Breast epithelium (tissue), 4 donors: ENCODE results near the gene SLC38A9. TPM values are rescaled to one million over a fixed set of nuclear protein-coding genes. Genes with fewer than 3 reads are reported as not detected.
"Not testable (repeated sequence)": the region's sequence is repeated elsewhere in the genome, so short reads cannot be mapped to it uniquely, and the experiment has no call there.

Experiments
- DNase-seq, 2 donors: peaks; one replicate each; pipeline ENCODE4 v3.0.0-alpha.2; 2019; ENCODE audit warnings: low spot score in 2 of 2
- H3K27ac ChIP-seq, 2 donors: fragments of 200-600 bp; sonication (generic) in 1 of 2; one replicate each; pipeline ENCODE4 v1.5.1; 2016 to 2019; ENCODE audit warnings: mild to moderate bottlenecking in 1 of 2
- H3K27me3 ChIP-seq, 2 donors: fragments of 200-600 bp; sonication (generic) in 1 of 2; one replicate each; pipeline versions ENCODE4 v1.5.1 to v1.6.0; 2017 to 2019; ENCODE audit warnings: control low read depth in 1 of 2, mild to moderate bottlenecking in 1 of 2
- H3K36me3 ChIP-seq: fragments of 200-600 bp; one replicate; pipeline ENCODE4 v1.5.1; 2019
- H3K4me1 ChIP-seq, 2 donors: fragments of 200-600 bp; sonication (generic); one replicate each; pipeline ENCODE4 v1.5.1; 2016 to 2019; ENCODE audit warnings: control low read depth in 1 of 2
- H3K4me3 ChIP-seq, 3 donors: fragments of 200-600 bp; sonication (generic); 1 replicate in 2 of 3; 2 replicates in 1 of 3; pipeline ENCODE4 v1.5.1; 2016 to 2019; ENCODE audit warnings: mild to moderate bottlenecking in 3 of 3, moderate library complexity in 2 of 3
- H3K9me3 ChIP-seq, 2 donors: fragments of 200-600 bp; sonication (generic) in 1 of 2; one replicate each; pipeline ENCODE4 v1.5.1; 2016 to 2019; ENCODE audit warnings: control low read depth in 1 of 2
- POLR2A ChIP-seq: fragments of 450-650 bp; IDR thresholded peaks from one replicate; pipeline ENCODE4 v1.6.1; 2016; ENCODE audit warnings: antibody characterized with exemption, mild to moderate bottlenecking, moderate library complexity
- POLR2AphosphoS5 ChIP-seq, 3 donors: sonication (generic); formaldehyde crosslinking; IDR thresholded peaks; one replicate each; pipeline ENCODE4 v1.6.1; 2017; ENCODE audit warnings: antibody characterized with exemption in 3 of 3
- intact Hi-C: fragments of 100-400 bp; cut with DNase I; formaldehyde crosslinking; loops from one replicate; pipeline ENCODE4 v1.15.1; 2023; ENCODE audit warnings: low total_unique reads
- total RNA-seq, 3 donors: library from RNA; depleted of rRNA; stranded (reverse); fragments of >200 nt; gene quantifications; one replicate each; pipeline ENCODE4 v1.1.0, GENCODE V29; 2016
- TF ChIP-seq, protein P1 (sequence below), 3 donors: fragments of 450-650 bp; IDR thresholded peaks; one replicate each; pipeline ENCODE4 v1.5.1; 2016 to 2017; ENCODE audit warnings: antibody characterized with exemption in 3 of 3, mild to moderate bottlenecking in 3 of 3, moderate library complexity in 3 of 3

The SLC38A9 gene, protein sequence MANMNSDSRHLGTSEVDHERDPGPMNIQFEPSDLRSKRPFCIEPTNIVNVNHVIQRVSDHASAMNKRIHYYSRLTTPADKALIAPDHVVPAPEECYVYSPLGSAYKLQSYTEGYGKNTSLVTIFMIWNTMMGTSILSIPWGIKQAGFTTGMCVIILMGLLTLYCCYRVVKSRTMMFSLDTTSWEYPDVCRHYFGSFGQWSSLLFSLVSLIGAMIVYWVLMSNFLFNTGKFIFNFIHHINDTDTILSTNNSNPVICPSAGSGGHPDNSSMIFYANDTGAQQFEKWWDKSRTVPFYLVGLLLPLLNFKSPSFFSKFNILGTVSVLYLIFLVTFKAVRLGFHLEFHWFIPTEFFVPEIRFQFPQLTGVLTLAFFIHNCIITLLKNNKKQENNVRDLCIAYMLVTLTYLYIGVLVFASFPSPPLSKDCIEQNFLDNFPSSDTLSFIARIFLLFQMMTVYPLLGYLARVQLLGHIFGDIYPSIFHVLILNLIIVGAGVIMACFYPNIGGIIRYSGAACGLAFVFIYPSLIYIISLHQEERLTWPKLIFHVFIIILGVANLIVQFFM
- total RNA-seq = 10 to 100 TPM; 25.2 to 35.1 (median 28.6) TPM

- Histone ChIP-seq H3K36me3 (no peaks in the 10 kb centered on the region), H3K9me3 (no peaks in the 10 kb centered on the region), H3K27me3 (no peaks in the 10 kb centered on the region), H3K4me1 (no peaks in the 10 kb centered on the region), H3K27ac (peak within 1 kb of the TSS; percentile 41 to 68), H3K4me3 (peak within 1 kb of the TSS; percentile 85 to 91 (median 90))
- TF ChIP-seq POLR2AphosphoS5 (IDR thresholded peaks at IDR 0.05) = peak; percentile 26 to 70 (median 46)
- TF ChIP-seq, protein P1, sequence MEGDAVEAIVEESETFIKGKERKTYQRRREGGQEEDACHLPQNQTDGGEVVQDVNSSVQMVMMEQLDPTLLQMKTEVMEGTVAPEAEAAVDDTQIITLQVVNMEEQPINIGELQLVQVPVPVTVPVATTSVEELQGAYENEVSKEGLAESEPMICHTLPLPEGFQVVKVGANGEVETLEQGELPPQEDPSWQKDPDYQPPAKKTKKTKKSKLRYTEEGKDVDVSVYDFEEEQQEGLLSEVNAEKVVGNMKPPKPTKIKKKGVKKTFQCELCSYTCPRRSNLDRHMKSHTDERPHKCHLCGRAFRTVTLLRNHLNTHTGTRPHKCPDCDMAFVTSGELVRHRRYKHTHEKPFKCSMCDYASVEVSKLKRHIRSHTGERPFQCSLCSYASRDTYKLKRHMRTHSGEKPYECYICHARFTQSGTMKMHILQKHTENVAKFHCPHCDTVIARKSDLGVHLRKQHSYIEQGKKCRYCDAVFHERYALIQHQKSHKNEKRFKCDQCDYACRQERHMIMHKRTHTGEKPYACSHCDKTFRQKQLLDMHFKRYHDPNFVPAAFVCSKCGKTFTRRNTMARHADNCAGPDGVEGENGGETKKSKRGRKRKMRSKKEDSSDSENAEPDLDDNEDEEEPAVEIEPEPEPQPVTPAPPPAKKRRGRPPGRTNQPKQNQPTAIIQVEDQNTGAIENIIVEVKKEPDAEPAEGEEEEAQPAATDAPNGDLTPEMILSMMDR (IDR thresholded peaks at IDR 0.05) = no peak
- intact Hi-C loops = no loop called here
- DNase-seq = peak; percentile 81 to 85
These were observed at the start of gene SLC38A9 for GRCh38 chr5:55712023-55712859. TSS of gene SLC38A9 (minus strand) at chr5:55712324. CDS start at chr5:55697958, 14,366 bp downstream.

GRCh38 chr5:55761721-55762120 is 49.6 kb upstream of the SLC38A9 start:
- H3K4me3 ChIP-seq, intact Hi-C loops, H3K9me3 ChIP-seq, H3K27me3 ChIP-seq, H3K4me1 ChIP-seq, DNase-seq, H3K27ac ChIP-seq, H3K36me3 ChIP-seq: not testable (repeated sequence)

- TF ChIP-seq, protein P1 (IDR thresholded peaks at IDR 0.05) = no peak
- no peak for TF ChIP-seq POLR2AphosphoS5 (IDR thresholded peaks at IDR 0.05)
- no peak for TF ChIP-seq POLR2A
- Histone ChIP-seq H3K4me3 (no peak overlapping the region), H3K4me1 (no peaks in the 10 kb centered on the region), H3K9me3 (no peaks in the 10 kb centered on the region), H3K27me3 (no peaks in the 10 kb centered on the region), H3K36me3 (no peaks in the 10 kb centered on the region), H3K27ac (no peak overlapping the region)
- no peak for DNase-seq
- intact Hi-C loops = no loop called here
These were observed 46.6 kb upstream of the SLC38A9 start for GRCh38 chr5:55758714-55759113.

DNA sequence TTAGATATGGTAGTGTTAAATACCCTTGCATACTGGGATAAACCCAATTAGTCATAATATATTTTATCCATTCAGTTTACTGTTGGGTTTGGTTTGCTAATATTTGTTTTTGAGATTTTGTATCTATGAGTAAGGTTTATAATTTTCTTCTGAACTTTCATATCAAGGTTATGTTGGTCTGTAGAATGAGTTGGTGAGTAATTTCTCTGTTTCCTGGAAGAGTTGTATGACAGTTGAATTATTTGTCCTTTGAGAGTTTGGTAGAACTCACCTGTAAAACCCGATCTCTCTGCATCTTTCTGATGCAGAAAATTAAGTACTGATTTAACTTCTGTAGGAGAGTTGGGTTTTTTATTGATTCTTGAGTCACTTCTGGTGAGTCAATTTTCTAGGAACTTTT is 46.1 kb upstream of the SLC38A9 start:
- no peaks in the 10 kb centered on the region for H3K27me3 ChIP-seq
- no peak overlapping the region for H3K27ac ChIP-seq
- no peaks in the 10 kb centered on the region for H3K36me3 ChIP-seq
- no peak for TF ChIP-seq POLR2A
- no peak for TF ChIP-seq POLR2AphosphoS5 (IDR thresholded peaks at IDR 0.05)
- TF ChIP-seq, protein P1 (IDR thresholded peaks at IDR 0.05) = no peak
- H3K4me3 ChIP-seq = no peak overlapping the region
- no peaks in the 10 kb centered on the region for H3K4me1 ChIP-seq
- DNase-seq = no peak
- intact Hi-C loops = no loop called here
- H3K9me3 ChIP-seq = no peaks in the 10 kb centered on the region

DNA sequence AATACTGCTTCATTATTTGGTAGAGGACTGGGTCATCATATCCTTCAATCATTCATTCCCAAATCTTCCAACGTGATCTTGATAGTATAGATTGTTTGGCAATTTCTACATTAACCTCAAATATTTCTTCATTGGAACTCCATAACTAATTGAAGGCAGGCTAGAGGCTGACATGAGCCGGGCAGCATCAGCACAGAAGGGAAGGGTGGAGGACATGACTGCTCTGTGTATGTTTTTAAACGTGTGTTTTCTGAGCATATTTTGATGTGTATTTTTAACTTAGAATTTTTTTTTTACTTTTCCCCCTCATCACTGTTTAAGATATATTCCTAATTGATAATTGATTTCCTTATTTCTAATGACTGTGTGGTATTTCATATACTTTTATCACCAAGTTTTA is 38.4 kb upstream of the SLC38A9 start:
- intact Hi-C loops = no loop called here
- H3K27ac ChIP-seq = no peak overlapping the region
- no peaks in the 10 kb centered on the region for H3K4me1 ChIP-seq
- H3K4me3 ChIP-seq = no peak overlapping the region
- no peaks in the 10 kb centered on the region for H3K36me3 ChIP-seq
- H3K27me3 ChIP-seq = no peaks in the 10 kb centered on the region
- no peak for DNase-seq
- TF ChIP-seq POLR2AphosphoS5 (IDR thresholded peaks at IDR 0.05) (no peak), POLR2A (no peak)
- TF ChIP-seq, protein P1 (IDR thresholded peaks at IDR 0.05) = no peak
- H3K9me3 ChIP-seq = no peaks in the 10 kb centered on the region
